RPMI7951 (cell line): Measurements from ENCODE around the gene ALPL. TPM values are rescaled to one million over a fixed set of nuclear protein-coding genes. Genes with fewer than 3 reads are reported as not detected.
A peak's percentile ranks its signal among the peaks of the same experiment; 100 is the strongest.
"Not testable (repeated sequence)": the region's sequence is repeated elsewhere in the genome, so short reads cannot be mapped to it uniquely, and the experiment has no call there.

Experiments
- DNase-seq: peaks from one replicate; pipeline ENCODE4 v3.0.0-alpha.2; 2012; ENCODE audit warnings: low read depth
- total RNA-seq: library from RNA; depleted of rRNA; stranded (reverse); fragments of >200 nt; shearing (Covaris generic); gene quantifications from 2 replicates; pipeline ENCODE4 v1.2.3, GENCODE V29; 2014

Gene ALPL
- total RNA-seq, 1 experiment from 2014 or later, result 1.3 TPM

DNA sequence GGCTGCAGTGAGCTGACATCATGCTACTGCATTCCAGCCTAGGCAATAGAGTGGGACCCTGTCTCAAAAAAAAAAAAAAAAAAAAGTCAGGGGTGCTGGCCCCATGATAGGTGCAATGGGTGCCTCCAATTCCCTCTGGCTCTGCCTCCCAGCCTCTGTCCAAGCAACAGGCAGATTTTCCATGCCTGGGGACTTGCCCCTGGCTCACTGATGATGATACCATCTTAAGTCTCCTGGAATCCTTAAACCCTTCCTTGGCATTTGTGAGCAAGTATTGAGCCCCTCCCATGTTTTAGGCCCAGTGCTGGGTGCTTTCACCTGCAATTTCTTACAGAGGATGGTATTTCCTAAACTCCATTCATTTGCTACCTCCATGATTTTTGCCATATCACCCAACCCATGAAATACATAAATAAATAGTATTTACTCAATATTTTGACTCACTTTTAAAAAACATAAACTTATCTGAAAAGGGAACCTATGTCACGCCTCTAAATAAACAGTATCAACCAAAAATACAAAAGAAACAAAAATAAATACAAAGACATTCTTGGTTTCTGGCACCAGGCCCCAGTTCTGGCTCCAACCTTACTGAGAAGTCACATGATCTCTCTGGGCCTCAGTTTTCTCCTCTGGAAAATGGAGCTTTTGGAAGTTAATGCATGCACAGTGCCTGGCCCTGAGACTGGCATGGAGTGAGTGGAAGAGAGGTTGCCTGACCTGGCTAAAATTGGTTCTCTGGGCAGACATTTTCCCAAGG, 1.5 kb upstream of the ALPL start:
- DNase-seq, result no peak

DNA sequence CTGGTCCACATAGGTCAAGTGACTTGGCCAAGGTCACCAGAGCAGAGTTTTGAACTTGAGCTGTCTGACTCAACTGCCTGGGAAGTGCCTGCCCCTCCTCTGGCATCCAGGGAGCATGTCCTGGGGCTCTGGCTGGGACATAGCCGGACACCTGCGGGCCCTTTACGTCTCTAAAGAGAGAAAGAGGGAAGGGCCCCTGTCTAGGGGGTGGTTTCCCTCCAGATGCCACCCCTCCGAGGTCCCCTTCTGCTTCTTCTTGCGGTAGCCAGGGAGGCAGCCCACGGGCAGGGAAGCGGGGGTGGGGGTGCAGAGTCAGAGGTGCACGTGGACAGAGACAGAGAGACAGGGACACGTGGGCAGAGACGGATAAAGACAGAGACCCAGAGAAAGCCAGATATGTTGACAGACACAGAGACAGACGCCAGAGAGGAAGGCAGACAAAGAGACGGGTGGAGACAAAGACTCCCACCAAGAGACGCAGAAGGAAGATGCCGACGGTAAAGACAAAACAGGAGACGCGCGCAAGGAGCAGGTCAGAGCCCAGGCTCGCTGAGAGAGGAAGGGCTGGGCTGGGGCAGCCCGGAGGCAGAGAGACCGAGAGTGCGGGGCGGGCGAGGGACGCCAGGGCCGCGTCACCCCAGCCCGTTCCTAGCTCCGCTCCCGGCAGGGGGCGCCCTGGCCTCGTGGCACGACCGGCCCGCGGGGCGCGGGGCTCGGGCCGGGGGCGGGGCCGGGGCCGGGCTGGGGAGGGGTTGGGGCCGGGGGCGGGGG, 458 bp upstream of the ALPL start:
- DNase-seq, result peak; percentile 28

DNA sequence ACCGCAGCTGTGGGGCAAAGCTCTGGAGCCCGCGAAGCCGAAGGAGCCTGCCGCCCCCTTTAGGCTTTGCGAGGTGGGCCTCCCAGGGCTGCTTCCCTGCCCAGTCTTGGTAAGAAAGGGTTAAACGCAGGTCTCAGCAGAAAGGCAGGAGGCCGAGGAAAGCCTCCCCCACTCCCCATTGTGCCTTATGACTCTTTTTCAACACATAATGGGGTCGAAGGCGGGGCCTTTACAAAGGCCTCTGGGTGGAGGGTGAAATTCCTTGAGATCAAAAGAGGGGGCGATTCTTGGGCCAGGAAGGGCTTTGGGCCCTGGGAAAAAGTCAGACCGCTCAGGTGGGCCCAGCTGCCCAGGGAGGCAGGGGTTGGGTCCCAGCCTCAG, 880 bp downstream of the ALPL start:
- no peak for DNase-seq

DNA sequence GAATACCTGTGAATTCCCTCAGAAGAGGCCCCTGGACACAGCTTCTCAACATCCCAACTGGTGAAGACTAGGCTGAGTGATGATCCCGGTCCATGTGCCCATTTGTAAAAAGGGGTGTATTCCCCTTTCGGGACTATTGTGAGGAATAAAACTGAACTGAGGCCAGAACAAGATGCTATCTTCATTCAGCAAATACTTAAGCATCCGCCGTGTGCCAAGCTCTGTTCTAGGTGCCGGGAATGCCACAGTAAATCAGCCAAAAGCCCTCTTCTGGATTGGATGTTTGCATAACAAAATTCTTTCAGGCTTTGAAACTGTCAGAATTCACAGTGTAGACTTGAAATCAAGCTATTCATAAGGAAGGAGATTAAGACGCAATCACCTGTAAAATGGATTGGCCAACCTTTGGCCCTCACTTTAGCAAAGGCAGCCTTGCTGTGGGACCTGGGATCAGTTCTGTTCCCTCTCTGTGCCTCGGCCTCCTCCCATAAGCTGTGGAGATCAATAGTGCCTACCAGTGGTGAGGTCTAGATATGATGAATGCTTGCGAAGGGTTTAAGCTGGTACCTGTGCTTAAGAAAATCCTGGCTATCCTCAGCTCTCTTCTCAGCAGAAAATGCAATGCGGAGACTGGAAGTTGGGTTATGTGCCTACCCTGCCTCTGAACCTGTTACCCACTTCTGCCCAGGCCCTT, 1.8 kb downstream of the ALPL start:
- DNase-seq, result no peak

DNA sequence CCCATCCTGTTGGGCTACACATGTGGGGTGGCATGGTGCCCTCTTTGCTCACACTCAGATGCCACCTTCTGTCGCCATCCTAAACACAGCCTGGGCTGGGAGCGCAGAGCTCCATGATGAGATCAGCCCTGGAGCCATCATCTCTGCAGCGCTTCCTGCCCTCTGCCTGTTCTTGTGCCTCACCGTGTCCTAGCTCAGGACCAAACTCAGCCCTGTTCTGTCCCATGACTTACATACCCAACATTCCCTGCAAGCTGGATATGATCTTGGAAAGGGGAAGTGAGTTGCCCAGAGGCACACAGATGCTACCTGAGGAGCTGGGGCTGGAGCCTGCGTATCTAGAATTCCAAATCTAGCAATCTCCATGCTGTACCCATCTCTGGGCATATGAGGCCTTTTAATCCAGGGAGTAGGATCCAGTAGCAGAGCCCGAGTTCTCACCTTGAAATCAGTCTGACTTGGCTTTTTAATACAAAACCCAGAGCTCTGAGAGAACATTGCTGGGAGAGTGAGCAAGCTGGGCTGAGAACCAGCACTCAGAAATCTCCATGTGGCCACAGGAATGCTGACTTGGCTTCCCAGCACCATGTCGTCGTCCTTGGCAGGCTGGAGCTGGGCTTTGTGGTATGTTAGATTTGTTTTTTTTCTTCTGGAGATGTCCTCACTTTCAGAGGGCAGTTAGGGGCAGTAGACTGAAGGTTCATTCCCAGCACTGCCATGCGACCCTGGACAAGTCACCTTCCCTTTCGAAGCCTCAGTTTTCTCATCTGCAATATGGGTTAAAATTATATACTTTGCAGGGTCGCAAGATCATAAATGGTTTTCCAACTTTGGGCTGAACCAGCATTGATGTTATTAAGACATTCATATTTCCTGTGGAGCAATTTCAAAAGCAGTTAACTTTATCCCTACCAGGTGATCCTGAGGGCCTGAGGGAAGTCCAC, 2.6 kb downstream of the ALPL start:
- DNase-seq, result peak; percentile 79

DNA sequence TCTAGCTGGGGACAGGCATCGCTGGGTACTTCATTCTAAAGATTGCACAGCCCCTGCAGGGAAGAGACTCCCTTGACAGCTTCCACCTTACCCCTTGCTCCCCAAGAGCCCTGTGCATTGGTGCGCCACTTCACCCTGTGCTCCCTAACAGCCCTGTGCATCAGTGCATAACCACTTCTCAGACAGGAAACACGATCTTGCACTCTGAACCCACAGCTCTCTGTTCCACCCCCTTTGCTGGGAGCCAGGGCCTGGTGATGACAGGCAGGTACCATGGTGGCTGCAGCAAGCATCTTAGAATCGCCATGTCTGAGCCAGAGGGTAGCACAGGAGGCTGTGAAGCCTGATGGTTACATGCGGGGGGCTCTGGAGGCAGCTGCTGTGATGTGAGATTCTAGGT, 5.0 kb downstream of the ALPL start:
- DNase-seq, result no peak

DNA sequence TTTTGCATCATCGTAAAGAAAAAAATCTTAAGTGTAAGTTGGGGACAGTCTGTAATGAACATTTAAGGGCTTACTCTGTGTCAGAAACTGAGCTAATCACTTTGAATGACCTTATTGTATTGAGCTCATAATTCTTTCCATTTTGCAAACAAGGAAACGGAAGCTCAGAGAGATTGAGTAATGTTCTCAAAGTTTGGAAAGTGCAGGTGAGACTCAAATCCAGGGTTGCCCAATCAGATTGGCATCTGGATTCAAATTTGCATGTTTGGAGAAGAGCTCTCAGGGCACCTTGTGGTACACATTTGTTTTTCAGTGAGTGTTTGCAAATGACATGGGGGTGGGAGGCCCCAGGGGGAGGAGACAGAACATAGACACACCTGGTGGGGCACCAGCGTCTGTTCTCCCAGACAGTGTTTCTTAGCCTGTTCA, 8.0 kb downstream of the ALPL start:
- no peak for DNase-seq

DNA sequence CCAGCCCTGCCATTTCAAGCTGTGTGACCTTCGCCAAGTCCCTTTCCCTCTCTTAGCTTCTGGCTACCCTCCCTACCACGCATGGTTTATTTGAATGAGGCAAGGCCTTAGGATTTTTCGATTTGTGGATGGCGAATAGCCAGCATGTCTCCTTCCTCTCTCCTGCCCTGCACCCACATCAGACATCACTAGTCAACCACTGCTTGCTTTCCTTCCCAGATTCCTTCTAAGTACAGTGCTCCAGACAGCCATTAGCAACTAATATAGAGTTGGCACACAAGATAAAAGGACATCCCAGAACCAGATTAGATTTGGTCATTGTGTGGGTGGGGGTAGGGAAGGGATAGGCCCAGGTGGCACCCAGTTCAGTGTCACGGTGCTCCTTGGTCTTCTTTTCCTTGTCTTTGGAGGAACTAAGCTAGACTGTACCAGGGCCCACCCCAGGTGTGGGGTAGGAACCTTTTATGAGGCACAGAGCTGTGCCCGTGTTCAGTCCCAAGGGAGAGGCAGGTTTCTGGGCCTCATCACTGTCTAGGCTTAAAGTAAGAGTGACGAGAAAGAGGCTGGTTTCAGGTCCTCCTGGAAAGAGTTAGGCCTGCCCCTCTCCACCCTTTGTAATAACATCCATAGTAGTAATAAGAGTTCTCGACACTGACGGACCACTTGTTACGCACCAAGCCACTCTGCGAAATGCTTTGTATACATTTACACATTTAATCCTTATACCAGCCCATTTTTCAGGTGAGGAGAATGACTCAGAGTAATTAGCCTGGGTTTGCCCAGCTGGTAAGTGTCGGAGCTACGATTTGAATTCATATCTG, 8.6 kb downstream of the ALPL start:
- no peak for DNase-seq

DNA sequence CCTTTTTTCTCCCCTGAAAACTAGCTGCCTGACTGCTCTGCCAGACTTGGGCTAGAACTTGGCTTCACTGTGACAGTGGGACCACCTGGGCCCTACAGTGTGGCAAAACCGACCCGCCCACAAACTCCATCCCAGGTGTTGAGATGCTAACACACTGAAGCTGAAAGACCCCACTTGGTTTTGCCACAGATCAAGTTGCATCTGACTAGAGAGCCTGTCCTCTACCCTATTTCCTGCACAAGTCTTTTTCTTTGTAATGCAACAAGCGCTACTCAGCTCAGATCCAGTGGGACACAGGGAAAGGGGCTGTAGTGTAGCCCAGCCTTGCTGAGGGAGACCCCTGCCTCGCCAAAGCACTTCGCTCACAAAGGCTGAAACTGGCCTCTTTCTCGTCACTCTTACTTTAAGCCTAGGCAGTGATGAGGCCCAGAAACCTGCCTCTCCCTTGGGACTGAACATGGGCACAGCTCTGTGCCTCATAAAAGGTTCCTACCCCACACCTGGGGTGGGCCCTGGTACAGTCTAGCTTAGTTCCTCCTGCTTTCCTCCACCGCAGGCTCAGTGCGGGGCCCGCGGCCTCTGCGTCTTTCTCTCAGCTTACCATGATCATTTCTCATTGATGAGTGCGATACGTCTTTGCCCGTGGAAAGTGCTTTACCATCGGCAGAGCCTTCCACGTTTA, 9.7 kb downstream of the ALPL start:
- DNase-seq, result no peak

DNA sequence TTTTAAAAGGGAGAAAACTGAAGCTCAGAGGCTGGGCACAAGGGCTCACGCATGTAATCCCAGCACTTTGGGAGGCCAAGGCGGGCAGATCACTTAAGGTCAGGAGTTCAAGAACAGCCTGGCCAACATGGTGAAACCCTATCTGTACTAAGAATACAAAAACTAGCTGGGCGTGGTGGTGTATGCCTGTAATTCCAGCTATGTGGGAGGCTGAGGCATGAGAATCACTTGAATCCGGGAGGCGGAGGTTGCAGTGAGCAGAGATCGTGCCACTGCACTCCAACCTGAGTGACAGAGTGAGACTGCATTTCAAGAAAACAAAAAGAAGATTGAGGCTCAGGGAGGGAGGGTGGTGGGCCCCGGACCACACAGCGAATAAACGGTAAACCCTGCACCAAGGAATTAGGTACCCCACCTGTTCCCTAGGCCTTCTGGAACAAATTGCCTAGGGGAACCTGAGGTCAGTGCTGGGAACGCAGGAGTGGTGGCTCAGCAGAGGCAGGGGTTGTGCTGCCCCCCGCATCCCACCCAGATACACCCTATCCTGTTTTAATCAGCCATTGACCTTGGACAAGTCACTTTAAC, 10.4 kb downstream of the ALPL start:
- DNase-seq, result not testable (repeated sequence)

DNA sequence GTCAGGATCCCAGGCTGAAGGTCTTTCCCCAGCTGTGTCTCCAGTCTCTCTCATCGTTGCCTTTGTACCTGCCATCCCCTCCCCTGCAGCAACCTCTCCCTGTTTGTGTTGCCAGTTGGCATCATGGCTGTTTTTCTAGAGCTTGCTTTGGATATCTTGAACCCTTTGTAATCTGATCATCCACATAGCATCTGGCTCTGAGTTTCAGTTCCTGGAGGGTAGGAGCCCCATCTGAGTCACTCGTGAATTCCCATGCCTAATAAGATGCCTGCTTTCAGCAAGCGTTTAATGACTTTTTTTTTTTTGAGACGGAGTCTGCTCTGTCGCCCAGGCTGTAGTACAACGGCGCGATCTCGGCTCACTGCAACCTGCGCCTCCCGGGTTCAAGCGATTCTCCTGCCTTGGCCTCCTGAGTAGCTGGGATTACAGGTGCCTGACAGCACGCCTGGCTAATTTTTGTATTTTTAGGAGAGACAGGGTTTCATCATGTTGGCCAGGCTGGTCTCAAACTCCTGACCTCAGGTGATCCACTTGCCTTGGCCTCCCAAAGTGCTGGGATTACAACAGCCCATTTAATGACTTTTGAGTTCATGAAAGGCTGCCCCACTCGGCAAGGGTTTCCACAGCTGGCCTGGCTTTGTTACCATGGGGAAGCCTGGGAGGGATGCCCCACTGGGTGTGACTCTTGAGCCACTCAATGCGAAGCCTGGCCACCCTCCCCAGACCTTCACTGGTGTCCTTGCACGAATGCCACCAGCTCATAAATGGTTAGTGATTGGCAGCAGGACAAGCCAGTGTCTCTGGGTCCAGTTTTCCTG, 11.9 kb downstream of the ALPL start:
- DNase-seq, result peak; percentile 65

DNA sequence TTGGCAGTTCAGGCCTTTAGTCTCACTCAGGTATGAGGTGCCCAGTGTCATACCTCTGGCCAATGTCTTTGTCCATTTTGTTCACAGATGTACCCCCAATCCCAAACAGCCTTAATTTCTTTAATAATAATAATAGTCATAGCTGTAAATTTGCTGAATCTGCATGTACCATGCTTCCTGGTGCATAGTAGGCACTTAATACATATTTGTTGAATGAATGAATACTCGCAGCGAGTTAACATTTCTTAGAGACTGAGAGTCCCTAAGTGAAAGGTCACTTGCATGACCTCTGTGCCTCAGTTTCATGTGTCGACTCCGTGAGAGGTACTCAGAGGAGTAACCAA, 12.5 kb downstream of the ALPL start:
- no peak for DNase-seq

DNA sequence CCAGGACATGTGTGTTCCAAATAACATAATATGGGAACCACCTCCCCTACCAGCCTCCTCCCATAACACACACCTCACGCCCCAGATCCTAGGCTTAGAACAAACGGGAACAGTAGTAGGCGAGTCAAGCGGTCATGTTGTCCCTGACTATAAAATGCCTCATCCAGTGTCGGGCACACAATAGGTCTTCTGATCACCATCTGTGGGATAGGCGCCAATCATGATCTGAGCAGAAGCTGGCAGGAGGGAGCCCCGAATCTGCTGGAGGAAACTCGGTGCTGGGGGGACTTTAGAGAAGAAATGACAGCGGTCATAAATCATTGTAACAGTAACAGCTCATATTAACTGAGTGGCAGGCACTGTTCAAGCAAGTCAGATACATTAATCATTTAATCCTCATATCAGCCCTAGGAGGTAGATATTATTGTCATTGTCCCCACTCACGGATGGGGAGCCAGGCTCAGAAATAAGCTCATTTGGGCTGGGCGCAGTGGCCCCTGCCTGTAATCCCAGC, 13.4 kb downstream of the ALPL start:
- no peak for DNase-seq

DNA sequence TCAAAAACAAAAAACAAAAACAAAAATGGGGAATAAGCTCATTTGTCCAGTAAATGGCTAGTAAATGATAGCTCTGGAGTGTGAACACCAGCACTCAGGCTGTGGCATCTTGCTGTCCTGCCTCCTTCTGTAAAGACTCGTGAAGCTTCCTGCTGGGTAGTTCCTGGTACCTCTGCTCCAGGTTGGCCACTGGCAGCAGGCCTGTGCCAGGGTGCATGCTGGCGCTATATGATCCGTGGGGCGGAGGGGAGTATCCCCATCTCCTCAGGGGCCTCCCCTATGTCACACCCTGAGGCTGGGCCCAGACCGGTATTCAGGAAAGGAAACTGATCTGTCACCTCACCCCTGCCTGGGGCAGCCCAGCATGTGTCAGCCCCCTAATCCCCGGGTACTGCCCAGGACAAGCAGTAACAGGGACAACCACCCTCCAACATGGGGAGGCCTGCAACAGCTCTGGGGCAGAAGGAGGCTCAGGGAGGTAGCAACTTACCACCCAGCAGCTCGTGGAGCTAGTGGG, 14.1 kb downstream of the ALPL start:
- no peak for DNase-seq

DNA sequence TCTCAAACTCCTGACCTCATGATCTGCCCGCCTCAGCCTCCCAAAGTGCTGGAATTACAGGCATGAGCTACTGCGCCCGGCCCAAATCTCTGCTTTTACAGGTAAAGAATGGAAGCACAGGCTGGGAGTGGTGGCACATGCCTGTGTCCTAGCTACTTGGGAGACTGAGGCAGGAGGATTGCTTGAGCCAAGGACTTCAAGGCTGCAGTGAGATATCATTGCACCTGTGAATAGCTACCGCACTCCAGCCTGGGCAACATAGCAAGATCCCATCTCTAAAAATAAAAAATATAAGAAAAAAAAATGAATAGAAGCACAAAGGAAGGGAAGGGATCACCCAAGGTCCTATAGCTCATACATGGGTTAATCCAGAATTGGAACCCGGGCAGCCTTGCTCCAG, 15.0 kb downstream of the ALPL start:
- no peak for DNase-seq

DNA sequence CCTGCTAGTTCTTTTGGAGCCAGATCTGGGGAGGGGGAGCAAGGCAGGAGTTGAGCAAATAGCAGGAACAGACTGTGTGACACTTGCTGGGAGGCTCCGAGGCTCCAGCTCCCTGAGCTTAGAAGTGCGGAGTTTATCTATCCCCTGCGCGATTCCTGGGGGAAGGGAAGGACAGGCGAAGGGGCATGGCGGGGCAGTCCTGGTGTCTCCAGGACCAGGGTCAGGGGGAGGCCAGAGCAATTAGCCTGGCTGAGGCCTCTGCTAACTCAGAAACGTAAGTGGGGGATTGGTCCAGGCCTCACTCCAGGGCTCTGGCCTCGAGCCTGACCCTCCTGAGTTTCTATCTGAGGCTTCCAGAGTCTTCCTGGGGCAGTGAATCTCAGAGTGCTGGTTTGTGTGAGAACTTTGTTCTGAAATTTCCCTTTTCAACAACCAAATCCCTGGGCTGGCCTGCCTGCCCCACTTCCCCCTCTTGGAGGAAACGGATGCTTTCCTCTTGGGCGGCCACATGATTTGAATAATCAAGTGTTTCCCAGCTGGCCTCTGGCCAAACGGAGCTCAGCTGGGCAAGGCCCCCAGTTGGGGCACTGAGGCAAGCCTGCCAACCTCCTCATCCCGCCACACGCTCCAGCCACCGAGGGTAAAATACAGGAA, 15.6 kb downstream of the ALPL start:
- DNase-seq, result no peak

DNA sequence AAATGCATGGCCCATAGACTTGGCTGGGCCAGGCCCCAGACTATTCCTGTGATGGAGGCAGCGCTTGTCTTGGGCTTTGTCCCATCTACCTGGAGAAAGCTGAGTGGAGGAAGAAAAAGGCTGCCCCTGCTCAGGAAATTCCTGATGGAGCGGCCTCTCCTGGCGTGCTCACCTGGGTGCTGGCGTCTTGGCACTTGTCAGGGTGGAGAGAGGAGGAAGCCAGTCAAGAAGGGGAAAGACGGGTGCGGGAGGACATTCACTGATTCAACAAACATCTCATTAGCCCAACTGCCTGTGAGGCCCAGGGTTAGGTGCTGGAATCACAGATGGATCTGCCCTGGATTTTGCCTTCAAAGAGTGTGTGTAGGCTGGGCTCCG, 16.1 kb downstream of the ALPL start:
- no peak for DNase-seq

DNA sequence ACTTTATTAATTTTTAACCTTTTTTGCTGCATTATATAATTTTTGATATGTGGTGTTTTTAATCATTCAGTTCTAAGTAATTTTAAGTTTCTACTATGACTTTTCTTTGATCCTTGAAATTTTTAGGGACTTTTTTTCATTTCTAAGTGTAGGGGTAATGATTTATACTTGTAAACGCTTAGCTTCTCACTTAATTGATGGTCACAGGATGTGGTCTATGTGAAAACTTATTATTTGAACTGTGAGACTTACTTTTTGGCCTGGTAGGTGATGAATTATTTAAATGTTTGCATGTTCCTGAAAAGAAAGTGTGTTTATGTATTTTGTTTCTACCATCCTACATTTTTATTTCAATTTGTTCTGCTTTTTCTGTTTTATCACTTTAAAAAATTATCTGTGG, 17.2 kb downstream of the ALPL start:
- no peak for DNase-seq
